Endothelial cell of umbilical vein (primary cell): ENCODE results near the gene CCR5. TPM values are rescaled to one million over a fixed set of nuclear protein-coding genes. Genes with fewer than 3 reads are reported as not detected.

Source experiments
- BruUV-seq: library from RNA; stranded (reverse); fragments of 400-500 nt; replicated peaks from 2 replicates; lab custom pipeline; 2021; lab: Mats Ljungman, UMichigan
- CTCF ChIA-PET: fragments of 300-600, 350-600 bp; sonication (Branson Sonifier 250); formaldehyde crosslinking; loops from one replicate; lab custom pipeline; 2021; ENCODE audit warnings: antibody characterized with exemption, inconsistent platforms; lab: Charles Lee
- POLR2A ChIA-PET: fragments of 300-600, 350-600 bp; sonication (Branson Sonifier 250); formaldehyde crosslinking; loops from one replicate; lab custom pipeline; 2021; ENCODE audit warnings: antibody characterized with exemption, inconsistent platforms; lab: Charles Lee
- DNase-seq: peaks from one replicate; pipeline ENCODE4 v3.0.0-alpha.2; 2011; ENCODE audit warnings: low read depth, low spot score
- FAIRE-seq: peaks from 2 replicates; lab custom pipeline; 2011; peaks lifted over from hg19 to GRCh38; lab: Jason Lieb, UNC
- H2AFZ ChIP-seq: 2 replicates; pipeline ENCODE4 v1.6.0; 2012; ENCODE audit warnings: low read depth, low read length, control low read depth, inconsistent platforms
- H3K27ac ChIP-seq: 2 replicates; pipeline ENCODE4 v1.5.1; 2011; ENCODE audit warnings: low read depth, mild to moderate bottlenecking, control low read depth, low read length, moderate library complexity; ENCODE audit not compliant: insufficient read depth
- H3K27me3 ChIP-seq, 2 experiments: 2 replicates each; pipeline versions ENCODE4 v1.6.0 to v1.6.1; 2011; ENCODE audit warnings: low read length in 2 of 2, mixed read lengths in 1 of 2; ENCODE audit not compliant: control insufficient read depth in 2 of 2, insufficient read depth in 2 of 2
- H3K36me3 ChIP-seq, 2 experiments: 2 replicates in 1 of 2; 3 replicates in 1 of 2; pipeline ENCODE4 v1.5.1; 2011; ENCODE audit warnings: low read length in 2 of 2, mild to moderate bottlenecking in 1 of 2, moderate library complexity in 1 of 2; ENCODE audit not compliant: control insufficient read depth in 2 of 2, insufficient read depth in 2 of 2; ENCODE audit errors: extremely low read depth in 1 of 2
- H3K4me1 ChIP-seq: 3 replicates; pipeline ENCODE4 v1.5.1; 2011; ENCODE audit warnings: mild to moderate bottlenecking, low read length; ENCODE audit not compliant: control insufficient read depth, insufficient read depth; ENCODE audit errors: extremely low read depth
- H3K4me2 ChIP-seq: 2 replicates; pipeline ENCODE4 v1.6.1; 2011; ENCODE audit warnings: low read length, control low read depth, mixed read lengths; ENCODE audit not compliant: insufficient read depth
- H3K4me3 ChIP-seq, 3 experiments: fragments of 200-600 bp in 1 of 3; sonication (generic), shearing (Covaris generic) in 1 of 3; replicated peaks in 1 of 3; 2 replicates each; pipeline ENCODE4 v1.5.1; 2011 to 2016; ENCODE audit warnings: control low read depth in 3 of 3, low read length in 3 of 3, mild to moderate bottlenecking in 2 of 3, inconsistent platforms in 1 of 3, low read depth in 1 of 3, moderate library complexity in 1 of 3; ENCODE audit not compliant: insufficient read depth in 1 of 3
- H3K79me2 ChIP-seq: 2 replicates; pipeline ENCODE4 v1.6.0; 2012; ENCODE audit warnings: low read length, inconsistent platforms; ENCODE audit not compliant: control insufficient read depth, insufficient read depth
- H3K9ac ChIP-seq: replicated peaks from 2 replicates; pipeline ENCODE3; 2011; ENCODE audit warnings: low read length, control low read depth; ENCODE audit not compliant: insufficient read depth; ENCODE audit errors: extremely low read depth
- H3K9me1 ChIP-seq: replicated peaks from 3 replicates; pipeline ENCODE4 v1.6.0; 2011; ENCODE audit warnings: mild to moderate bottlenecking, low read length; ENCODE audit not compliant: control insufficient read depth, insufficient read depth; ENCODE audit errors: extremely low read depth
- H3K9me3 ChIP-seq: replicated peaks from 2 replicates; pipeline ENCODE4 v1.5.1; 2012; ENCODE audit warnings: low read length, inconsistent platforms; ENCODE audit not compliant: control insufficient read depth, insufficient read depth
- H4K20me1 ChIP-seq: replicated peaks from 2 replicates; pipeline ENCODE3; 2011; ENCODE audit warnings: mild to moderate bottlenecking, low read length; ENCODE audit not compliant: control insufficient read depth, insufficient read depth; ENCODE audit errors: extremely low read depth
- EZH2 ChIP-seq: IDR thresholded peaks from 2 replicates; pipeline ENCODE4 v1.6.1; 2012; ENCODE audit warnings: borderline replicate concordance, low read depth, mild to moderate bottlenecking, moderate library complexity, low read length, inconsistent platforms; ENCODE audit not compliant: severe bottlenecking
- FOS ChIP-seq: IDR thresholded peaks from 2 replicates; pipeline ENCODE4 v1.6.1; 2011; ENCODE audit warnings: mild to moderate bottlenecking, low read length, moderate library complexity, borderline replicate concordance; ENCODE audit not compliant: insufficient read depth
- GATA2 ChIP-seq: IDR thresholded peaks from 2 replicates; pipeline ENCODE4 v1.7.0; 2011; ENCODE audit warnings: low read depth, mild to moderate bottlenecking, moderate library complexity, mixed read lengths, low read length; ENCODE audit not compliant: insufficient read length, insufficient read depth
- JUN ChIP-seq: IDR thresholded peaks from 2 replicates; pipeline ENCODE4 v1.6.1; 2011; ENCODE audit warnings: borderline replicate concordance, low read depth; ENCODE audit not compliant: insufficient read length, insufficient read depth
- MYC ChIP-seq: IDR thresholded peaks from one replicate; pipeline ENCODE4 v1.6.1; 2011; ENCODE audit warnings: mild to moderate bottlenecking, low read depth, low read length
- POLR2A ChIP-seq: IDR thresholded peaks from 2 replicates; pipeline ENCODE4 v1.6.1; 2012; ENCODE audit warnings: low read depth, mild to moderate bottlenecking, control low read depth, low read length
- POLR2AphosphoS5 ChIP-seq: IDR thresholded peaks from 2 replicates; pipeline ENCODE4 v1.6.1; 2012; ENCODE audit warnings: low read depth, mild to moderate bottlenecking, control low read depth, low read length, moderate library complexity; ENCODE audit not compliant: insufficient read depth
- dilution Hi-C: fragments of 300-500 bp; cut with MboI; formaldehyde crosslinking; loops from one replicate; pipeline ENCODE4 v1.15.0; 2019; ENCODE audit warnings: low sequenced_read_pairs; ENCODE audit not compliant: extremely low pct_ligation_motif_present
- intact Hi-C: fragments of 100-400 bp; cut with micrococcal nuclease; formaldehyde crosslinking; loops from one replicate; pipeline ENCODE4 v1.10.0; 2022
- polyA plus RNA-seq, 4 experiments: library from polyadenylated mRNA; depleted of rRNA in 3 of 4; stranded (reverse) in 3 of 4; unstranded in 1 of 4; fragments of >200 nt; gene quantifications; 2 replicates each; pipeline versions ENCODE4 v1.2.1 to v1.2.3, GENCODE V29; 2011 to 2012; ENCODE audit warnings: missing spikeins in 1 of 4
- total RNA-seq: library from RNA; stranded (reverse); gene quantifications from 2 replicates; pipeline ENCODE4 v1.2.3, GENCODE V29; 2021
- TF ChIP-seq, protein P1 (sequence below), 2 donors: IDR thresholded peaks; 1 replicate in 1 of 2; 2 replicates in 1 of 2; pipeline ENCODE4 v1.5.1; 2011; ENCODE audit warnings: low read length in 2 of 2, mild to moderate bottlenecking in 2 of 2, moderate library complexity in 2 of 2, control low read depth in 1 of 2, inconsistent platforms in 1 of 2, low read depth in 1 of 2; ENCODE audit not compliant: insufficient read depth in 1 of 2; ENCODE audit errors: extremely low read depth in 1 of 2
- TF ChIP-seq, protein P2 (sequence below): IDR thresholded peaks from 2 replicates; pipeline ENCODE4 v1.6.1; 2011; ENCODE audit not compliant: insufficient read depth, insufficient read length

The CCR5 gene
- total and polyA plus RNA-seq, 2 donors (not counting 3 experiments of a cell fraction or from before 2014, with no cell fraction given): not detected

DNA sequence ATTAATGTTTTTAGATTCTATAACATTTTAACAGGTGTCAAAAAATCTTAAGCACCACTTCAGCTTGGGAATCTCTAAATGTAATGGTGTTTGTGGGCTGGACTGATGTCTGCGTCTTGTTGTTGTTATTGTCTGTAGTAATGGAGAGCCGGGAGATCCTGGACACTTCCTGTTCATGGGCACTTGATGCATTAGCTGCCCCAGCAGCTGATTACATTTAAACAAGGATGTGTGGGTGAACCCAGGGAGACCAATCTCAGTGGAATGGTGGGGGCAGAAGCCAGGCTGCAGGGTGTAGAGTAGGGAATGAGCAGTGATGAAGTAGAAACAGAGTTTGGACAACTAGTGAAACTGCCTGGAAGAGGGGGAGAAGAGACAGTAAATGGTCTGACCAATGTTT is 28.4 kb downstream of the CCR5 start:
- Histone ChIP-seq H3K36me3 (no peaks in the 10 kb centered on the region), H2AFZ (peak overlapping the region; percentile 55), H3K9ac (no peak overlapping the region), H3K9me1 (no peaks in the 10 kb centered on the region), H3K4me1 (peaks cover 12% of the 10 kb centered on the region), H3K9me3 (no peaks in the 10 kb centered on the region), H3K4me3 (no peak overlapping the region), H4K20me1 (no peaks in the 10 kb centered on the region), H3K27me3 (no peaks in the 10 kb centered on the region), H3K27ac (no peak overlapping the region), H3K79me2 (no peaks in the 10 kb centered on the region), H3K4me2 (no peak overlapping the region)
- DNase-seq: no peak
- CTCF ChIA-PET: interaction anchor here (1.3 to 3.8 kb wide), 3 partner anchors 12 to 89 kb away, joined by 3 to 13 read pairs (median 4); no protein-coding TSS in a partner anchor
- intact Hi-C loops (no loop called here), dilution Hi-C loops (no loop called here)
- TF ChIP-seq POLR2A (no peak), POLR2AphosphoS5 (no peak), EZH2 (no peak), GATA2 (no peak), MYC (no peak), JUN (no peak), FOS (no peak)
- TF ChIP-seq, protein P1, sequence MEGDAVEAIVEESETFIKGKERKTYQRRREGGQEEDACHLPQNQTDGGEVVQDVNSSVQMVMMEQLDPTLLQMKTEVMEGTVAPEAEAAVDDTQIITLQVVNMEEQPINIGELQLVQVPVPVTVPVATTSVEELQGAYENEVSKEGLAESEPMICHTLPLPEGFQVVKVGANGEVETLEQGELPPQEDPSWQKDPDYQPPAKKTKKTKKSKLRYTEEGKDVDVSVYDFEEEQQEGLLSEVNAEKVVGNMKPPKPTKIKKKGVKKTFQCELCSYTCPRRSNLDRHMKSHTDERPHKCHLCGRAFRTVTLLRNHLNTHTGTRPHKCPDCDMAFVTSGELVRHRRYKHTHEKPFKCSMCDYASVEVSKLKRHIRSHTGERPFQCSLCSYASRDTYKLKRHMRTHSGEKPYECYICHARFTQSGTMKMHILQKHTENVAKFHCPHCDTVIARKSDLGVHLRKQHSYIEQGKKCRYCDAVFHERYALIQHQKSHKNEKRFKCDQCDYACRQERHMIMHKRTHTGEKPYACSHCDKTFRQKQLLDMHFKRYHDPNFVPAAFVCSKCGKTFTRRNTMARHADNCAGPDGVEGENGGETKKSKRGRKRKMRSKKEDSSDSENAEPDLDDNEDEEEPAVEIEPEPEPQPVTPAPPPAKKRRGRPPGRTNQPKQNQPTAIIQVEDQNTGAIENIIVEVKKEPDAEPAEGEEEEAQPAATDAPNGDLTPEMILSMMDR (IDR thresholded peaks at IDR 0.05; ENCODE audit: extremely low read depth in 1 of 2, insufficient read depth in 1 of 2, low read depth in 1 of 2, low read length in 2 of 2): no peak
- TF ChIP-seq, protein P2, sequence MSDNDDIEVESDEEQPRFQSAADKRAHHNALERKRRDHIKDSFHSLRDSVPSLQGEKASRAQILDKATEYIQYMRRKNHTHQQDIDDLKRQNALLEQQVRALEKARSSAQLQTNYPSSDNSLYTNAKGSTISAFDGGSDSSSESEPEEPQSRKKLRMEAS: no peak
- FAIRE-seq: no peak
- no TSS peak for BruUV-seq
- POLR2A ChIA-PET: no interaction called here
